Hindlimb muscle (tissue), 1 donor: Measurements from ENCODE around the gene WDR82. TPM values are rescaled to one million over a fixed set of nuclear protein-coding genes. Genes with fewer than 3 reads are reported as not detected.

Experiments used
- DNase-seq: peaks from one replicate; pipeline ENCODE4 v3.0.0-alpha.2; 2013
- polyA plus RNA-seq: library from polyadenylated mRNA; unstranded; fragments of 120-200 nt; gene quantifications from one replicate; pipeline ENCODE4 v1.2.1, GENCODE V29; 2013; ENCODE audit not compliant: insufficient read length

Gene WDR82
- polyA plus RNA-seq, 1 donor, result 86.0 TPM

DNA sequence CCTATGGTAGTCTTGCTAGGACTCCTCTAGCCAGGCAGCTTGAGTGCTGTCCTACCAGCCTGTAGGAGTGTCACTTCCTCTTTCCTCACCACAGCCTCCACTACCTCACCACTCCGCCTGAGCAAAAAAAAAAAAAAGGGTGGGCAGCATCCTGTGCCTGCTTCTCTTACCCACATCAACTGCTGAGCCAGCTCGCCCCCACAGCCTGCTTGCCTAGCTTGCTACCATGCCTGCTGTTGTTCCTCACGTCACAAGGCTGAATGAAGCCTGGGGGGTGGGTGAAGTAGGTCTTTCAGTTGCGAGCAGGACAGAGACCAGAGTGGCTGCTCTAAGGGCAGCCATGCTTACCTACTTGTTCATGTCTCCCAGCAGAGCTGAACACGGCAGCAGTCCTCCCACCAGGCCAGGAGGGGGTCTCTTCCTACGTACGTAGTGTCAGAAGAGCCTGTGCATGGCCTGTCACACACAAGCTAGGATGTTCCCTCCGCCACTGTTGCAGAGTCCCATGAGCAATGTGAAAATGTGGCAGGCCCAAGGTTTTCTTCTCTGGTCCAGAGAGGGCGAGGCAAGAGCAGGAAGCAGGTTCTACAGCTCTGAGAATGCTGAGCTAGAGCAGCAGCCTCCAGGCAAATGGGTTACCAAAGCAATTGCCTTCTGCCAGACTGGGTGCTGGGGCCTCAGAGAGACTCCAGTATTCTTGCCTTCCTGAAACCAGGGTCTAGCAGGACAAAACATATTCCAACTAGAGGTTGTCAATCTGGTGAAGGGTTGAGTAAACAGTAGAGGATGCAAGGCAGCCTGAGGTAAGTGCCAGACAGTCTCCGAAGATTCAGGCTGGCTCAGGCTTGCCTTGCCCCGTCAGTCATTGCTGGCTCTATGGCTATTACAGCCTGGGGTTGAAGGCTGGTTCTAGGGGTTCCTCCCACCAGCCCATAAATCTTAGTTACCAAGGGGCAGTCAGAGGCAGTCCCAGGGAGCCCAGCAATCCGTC lies 24.8 kb downstream of the WDR82 start:
- DNase-seq, result no peak

DNA sequence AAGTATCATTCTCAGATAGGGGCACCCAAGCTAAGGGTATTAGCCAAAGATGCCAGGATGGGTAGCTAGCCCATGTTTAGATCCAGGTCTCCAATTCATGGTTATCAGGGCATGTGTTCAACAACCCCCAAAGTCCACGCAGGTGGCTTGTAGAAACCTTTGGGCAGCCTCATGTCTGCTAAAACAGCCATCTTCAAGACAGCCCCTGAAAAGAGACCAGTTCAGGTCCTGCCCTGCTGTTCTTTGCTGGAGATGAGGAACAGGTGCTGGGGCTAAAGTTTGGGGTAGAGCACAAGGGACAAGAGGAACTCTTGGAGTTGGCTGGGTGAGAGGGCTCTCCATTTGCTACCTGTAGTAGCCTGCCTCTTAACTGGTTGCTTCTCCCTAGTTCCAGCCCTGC lies 28.3 kb downstream of the WDR82 start:
- no peak for DNase-seq

DNA sequence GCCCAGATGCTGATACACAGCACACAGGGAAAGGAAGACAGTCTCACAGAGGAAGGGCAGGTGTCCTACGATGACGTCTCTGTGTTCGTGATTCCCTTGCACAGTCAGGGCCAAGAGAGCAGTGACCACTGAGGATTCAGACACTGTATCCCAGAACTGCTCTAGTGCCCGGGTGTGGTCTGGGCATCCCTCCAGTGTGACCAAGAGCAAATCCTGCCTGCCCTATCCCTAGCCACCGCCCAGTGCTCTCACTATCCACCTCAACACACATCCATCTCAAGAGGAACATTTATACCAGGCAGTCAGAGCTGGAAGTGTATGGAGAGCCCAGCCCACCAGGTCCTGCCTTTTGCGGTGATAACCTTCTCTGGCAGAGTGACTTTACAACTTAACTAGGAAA lies 28.8 kb downstream of the WDR82 start:
- no peak for DNase-seq

DNA sequence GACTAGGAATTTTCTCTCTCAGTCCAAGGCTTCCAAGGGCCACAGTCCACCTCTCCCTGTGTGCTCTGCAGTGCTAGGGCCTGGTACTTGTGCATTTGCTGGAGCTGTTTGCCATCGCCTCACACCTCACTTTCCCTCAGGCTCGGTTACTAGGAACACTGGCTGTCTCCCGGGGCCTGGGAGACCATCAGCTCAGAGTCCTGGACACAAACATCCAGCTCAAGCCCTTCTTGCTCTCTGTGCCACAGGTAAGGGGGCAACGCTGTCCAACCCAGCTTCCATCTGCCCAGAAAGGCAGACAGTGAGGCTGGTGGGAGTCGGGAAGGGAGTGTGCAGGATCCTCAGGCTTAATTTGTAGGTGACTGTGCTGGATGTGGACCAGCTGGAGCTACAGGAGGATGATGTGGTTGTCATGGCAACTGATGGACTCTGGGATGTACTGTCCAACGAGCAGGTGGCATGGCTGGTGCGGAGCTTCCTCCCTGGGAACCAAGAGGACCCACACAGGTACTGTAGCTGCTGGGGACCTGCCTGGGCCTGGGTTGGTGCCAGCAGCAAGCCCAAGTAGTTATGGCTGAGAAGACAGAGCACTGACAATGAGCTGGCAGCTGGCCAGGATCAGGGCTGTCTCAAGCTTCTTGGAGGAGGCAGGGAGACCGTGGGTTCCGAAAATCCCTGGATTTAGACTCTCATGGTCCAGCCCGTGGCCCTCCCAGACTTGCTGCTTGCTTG lies 29.5 kb downstream of the WDR82 start:
- DNase-seq, result no peak

DNA sequence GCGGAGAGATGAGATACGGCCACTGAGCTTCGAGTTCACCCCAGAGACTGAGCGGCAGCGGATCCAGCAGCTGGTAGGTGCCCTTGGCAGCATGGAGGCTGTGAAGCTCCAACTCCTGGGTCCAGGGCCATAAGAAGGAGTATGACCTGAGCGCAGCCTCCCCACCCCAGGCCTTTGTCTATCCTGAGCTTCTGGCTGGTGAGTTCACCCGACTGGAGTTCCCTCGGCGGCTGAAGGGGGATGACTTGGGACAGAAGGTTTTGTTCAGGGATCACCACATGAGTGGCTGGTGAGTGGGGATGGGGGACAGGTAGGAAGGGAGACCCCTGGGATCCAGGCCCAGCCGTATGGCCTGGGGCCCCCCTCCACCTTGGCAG lies 30.3 kb downstream of the WDR82 start:
- DNase-seq, result no peak

DNA sequence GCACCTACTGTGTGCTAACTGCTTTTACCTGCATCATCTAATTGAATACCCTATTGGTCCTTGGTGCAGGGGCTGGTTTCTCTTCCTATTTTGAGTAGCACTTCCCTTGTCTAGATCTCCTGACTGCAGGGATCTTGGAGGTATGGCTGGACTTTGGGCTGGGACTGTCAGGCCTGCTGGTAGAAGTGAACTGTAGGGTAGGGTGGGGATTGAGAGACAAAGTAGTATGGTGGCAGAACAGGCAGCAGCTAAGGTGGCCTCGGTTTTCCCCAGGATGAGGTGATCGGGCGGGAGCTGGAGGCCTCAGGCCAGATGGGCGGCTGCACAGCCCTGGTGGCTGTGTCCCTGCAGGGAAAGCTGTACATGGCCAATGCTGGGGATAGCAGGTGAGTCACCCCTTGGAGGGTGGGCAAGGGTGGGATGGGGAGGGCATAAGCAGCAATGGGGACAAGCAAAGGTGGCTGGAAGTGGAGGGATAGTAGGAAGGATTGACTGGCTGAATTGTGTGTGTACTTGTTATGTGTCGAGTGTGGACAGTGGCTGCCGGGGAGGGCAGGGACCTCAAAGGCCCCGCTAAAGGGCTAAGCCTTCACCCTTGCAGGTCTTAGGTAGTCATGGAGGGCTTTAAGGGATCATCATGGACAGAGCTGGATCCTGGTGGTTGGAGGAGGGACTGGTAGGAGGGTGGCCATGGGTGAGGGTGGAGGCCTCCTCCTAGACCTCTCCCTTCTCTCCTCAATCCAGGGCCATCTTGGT lies 30.9 kb downstream of the WDR82 start:
- DNase-seq, result no peak

DNA sequence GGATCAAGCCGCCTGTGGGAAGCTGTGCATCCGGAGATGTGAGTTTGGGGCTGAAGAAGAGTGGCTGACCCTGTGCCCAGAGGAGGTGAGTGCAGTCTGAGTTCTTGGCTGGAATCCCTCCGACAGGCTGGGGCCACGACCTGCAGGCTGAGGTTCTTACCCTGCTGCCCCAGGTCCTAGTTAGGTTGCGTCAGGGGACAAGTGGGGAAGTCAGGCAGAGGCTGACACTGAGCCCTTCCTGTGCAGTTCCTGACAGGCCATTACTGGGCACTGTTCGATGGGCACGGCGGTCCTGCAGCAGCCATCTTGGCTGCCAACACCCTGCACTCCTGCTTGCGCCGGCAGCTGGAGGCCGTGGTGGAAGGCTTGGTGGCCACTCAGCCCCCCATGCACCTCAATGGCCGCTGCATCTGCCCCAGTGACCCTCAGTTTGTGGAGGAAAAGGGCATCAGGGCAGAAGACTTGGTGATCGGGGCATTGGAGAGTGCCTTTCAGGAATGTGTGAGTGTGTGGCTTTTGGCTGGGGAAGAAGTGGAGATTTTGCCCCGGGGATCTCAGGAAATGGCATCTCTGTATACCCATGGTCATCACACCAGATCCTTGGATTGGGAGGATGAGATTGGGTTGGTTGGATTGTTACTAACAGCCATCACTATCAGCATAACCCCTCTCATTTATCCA lies 31.6 kb downstream of the WDR82 start:
- DNase-seq, result no peak

DNA sequence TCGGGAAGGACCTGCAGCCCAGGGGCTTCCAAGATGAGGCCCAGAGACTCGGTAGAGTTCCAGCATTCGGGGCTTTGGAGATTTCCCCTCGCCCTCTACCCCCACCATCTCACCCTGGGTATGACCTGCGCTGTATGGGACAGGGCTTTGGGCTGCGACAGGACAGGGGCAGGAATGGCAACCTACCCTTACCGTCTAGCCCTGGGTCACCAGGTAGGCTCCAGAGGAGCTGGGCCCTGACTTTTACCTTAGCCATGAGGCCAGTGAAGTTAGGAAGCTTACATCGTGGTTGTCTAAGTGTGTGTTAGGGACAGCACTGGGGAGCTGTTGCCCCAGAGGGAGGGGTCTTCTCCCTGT lies 32.2 kb downstream of the WDR82 start:
- no peak for DNase-seq

DNA sequence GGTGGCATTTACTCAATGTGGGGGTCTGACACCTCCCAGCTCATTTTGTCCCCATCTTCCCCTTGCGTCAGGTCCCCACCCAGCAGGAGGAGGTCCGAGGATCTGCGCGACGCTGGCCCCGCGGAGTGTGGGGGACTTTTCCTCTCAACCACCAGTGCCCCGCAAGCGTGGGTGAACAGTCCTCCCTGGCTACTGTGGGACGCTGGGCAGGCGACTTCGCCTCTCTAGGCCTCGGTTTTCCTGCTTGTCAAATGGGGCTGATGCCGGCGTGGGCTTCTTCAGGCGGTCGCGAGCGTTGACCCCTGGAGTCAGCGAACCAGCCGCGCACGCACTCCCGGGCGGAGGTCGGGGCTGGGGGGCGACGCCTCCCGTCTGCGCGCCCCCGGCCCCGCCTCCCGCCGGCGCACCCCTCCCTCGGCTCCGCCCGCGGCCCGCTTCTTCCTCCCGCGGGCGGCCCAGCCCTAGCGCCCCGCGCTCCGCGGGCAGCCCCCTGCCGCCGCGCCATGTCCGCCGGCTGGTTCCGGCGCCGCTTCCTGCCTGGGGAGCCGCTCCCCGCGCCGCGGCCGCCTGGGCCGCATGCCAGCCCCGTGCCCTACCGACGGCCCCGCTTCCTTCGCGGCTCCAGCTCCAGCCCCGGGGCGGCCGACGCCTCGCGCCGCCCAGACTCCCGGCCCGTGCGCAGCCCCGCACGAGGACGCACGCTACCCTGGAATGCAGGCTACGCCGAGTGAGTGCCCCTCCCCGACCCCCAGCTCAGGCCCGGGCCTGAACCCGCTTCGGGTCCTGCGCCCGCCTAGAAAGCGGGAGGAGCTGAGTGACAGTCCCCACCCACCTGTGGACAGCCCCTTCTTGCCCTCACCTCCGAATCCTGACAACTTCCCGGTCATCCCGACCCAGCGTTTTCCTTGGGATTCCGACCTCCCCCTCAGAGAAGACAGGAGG lies 32.9 kb downstream of the WDR82 start, which contains the start of gene PPM1M:
Gene PPM1M (plus strand): TSS at position 438 of the 942 bp plus-strand sequence. CDS start 66 bp downstream, at position 504.
- DNase-seq, result peak; percentile 64

DNA sequence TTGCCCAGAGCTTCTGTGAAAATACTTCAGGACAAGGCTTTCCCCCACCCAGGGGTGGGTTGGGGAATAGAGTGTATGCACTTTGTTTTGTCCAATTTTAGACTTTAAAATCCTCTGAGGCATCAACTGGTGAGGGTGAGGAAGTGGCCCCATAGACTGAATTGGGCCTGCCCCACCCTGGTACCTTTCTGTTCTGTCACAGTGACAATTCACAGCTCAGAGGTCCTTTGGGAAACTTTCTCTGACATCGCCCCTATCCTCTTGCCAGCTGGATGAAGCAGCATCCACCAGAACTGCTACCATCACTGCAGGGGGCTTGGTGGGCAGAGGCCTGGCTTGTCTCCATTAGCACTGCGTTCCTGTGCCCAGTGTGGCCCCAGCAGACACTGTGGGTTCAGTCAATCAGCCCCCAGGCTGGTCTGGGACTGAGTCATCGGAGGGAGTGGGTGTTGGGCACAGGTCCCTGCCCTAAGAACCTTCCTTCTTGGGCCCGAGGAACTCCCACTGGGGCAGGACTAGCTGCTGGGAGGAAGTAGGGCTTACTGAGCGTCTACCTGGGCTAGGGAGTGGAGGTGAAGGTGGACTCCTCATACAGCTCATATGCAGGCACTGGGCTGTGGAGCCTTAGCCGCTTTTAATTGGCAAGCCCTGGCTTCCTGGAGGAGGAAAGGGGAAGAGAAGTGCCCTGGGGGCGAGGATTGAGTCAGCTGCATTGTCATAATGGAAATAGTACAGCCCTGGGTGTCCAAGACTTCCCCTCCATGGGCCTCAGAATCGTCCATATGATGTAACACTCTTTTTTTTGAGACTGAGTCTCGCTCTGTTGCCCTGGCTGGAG lies 34.4 kb downstream of the WDR82 start:
- DNase-seq, result no peak

DNA sequence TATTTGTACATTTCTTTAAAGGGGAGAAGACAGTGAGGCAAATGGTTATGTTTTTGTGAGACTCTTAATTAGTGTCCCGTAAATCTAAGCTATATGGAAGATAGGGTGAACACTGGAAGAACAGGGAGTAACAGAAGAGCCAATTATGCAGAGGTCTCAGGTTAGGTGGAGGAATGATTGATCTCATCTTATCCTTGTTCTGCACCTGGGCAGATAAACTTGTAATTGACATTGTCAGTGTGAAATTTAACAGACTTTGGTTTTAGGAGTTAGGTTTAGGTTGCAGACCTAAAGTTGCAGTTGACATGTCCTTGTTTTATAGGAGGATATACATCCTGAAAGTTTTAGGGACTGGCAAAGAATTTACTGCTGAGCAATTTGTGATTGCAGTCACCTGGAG lies 36.4 kb downstream of the WDR82 start:
- no peak for DNase-seq

DNA sequence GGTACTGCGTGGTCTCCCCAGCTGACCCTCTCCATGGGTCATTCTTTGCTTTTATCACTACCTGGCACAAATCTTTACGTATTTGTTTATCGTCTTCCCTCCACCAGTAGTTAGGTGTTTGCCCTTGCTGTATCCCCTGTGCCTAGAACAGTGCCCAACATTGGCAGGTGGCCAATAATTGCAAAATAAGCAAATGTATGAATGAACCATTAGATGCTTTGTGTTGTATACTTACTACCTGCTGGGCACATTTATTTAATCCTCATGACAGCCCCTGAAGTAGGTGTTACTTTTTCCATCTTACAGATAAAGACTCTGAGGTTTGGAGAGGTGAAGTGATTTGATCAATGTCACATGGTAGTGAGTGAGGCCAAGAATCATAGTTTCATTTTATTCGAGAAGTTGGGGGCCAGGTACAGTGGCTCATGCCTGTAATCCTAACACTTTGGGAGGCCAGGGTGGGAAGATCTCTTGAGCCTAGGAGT lies 37.5 kb downstream of the WDR82 start:
- DNase-seq, result no peak

DNA sequence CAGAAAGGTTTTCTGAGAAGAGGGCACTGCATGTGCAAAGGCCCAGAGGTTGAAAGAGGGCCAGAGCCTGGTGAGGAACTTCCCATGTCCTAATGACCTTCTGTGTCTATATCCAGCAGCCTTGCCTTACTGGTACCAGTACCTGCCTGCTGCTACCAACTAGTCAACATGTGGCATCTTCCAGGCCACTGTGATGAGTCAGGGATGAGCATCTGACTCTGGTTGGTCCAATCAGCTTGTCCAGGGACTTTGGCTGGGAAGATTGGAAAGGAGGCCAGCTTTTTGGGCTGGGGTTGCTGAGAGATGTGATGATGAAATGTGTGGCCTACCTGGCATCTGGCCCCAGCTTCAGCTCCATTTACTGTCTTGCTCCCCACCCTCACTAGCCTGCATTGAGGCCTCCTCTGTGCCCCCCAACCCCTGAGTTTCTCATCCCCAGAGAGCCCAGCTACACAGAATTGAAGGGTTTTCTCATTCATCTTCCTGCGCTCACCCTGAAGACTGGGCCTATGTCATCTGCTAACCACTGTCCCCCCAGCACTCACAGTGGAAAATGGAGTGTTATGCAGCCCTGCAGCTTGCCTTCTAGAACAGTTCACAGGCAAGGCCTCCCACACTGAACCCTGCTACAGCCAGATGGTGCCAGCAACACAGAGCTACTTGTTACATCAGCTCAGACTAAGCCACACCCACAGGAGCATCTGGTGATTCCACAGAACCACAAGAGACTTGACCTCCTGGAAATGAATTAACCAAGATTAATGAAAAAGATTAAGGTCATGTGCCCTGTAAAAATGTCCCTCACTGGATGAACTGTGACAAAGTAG lies 38.2 kb downstream of the WDR82 start:
- DNase-seq, result no peak

DNA sequence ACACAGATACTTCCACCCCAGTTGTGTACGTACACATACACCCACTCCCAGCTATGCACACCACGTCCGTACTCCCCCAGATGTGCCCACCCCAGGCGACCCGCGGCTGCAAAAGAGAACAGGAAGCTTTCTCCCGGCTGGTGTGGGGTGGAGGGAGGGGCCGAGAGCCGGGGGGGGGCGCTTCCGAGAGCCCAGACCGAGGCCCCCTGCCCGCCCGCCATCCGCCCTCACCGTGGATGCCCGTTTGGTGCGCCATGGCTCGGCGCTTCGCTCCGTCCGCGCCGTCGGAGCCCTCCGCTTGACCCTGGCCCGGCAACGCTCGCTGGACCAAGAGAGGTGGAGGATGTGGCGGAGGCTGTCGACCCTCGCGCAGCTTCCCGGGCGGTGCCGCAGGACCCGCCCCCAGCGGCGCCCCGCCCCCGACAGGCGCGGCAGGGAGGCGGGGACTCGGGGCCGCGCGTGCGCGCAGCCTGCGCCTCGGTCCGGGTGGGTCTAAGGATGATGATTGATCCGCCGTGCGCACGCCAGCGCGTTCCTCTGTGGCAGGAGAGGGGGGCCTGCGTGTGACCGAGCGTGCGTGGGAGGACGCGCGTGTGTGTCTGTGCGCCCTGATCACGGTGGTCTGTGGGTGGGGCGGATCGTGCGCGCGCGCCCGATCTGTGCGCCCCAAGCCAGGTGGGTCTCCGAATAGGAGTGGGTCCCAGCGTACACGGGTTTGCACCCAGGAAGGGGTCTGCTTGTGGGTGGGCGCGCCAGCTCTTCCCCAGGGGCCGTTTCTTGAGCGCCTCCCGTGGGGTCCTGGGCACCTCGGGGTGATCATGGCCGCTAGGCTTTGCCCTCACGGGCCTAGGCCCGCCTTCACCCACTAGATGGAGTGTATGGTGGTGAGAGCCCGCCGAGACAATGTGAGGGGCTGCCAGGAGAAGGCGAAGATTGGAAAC lies 39.4 kb downstream of the WDR82 start, which contains the start of gene TWF2:
Gene TWF2 (minus strand): TSS at position 398 of the 941 bp plus-strand sequence. CDS start 142 bp downstream, at position 256.
- peak; percentile 90 for DNase-seq

DNA sequence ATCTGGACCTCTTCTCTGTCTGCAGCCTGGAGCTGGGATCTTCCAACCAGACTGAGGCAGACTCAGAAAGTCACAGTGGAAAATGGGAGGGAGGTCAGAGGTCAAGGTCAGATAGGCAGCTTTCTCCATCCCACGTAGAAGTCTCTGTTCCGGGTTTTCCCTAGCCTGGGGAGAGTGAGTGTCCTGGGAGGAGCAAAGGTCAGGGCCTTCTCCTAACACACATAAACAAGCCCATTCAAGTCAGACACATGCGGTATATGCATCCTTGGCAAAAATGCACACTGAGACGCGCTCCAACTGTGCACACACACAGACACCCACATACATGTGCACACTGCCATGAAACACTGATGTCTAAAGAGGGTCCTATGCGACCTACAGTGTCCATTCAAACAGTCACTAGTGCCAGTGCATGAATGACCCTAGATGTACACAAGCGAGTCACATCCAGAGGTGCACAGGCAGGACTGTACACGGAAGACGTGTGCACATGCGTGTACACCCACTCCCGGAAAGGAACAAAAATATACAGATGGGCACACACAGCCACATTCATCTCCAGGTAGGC lies 40.2 kb downstream of the WDR82 start:
- no peak for DNase-seq

DNA sequence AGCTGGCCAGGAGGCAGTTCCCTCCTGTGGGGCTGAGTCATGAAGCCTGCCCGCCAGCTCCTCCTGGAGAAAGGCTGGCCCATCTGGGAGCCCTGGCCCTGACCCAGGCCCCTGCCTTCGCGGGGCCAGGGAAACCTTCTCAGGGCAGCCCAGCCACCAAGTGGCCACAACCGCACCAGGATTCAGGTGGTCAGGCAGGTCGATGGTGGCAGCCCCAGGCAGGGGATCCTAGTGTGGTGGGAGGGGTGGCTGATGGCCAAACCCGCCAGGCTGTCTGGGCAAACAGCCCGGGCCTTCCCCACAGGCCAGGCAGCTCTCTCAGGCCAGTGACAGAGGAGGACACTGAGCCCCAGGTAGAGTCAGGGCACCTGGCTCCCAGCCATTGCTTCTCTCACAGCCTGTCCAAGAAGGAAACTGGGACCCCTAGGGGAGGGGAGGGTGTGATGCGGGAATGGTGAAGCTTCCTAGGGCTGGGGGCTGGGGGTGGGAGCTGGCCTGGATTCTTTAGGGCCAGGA lies 40.7 kb downstream of the WDR82 start:
- no peak for DNase-seq

DNA sequence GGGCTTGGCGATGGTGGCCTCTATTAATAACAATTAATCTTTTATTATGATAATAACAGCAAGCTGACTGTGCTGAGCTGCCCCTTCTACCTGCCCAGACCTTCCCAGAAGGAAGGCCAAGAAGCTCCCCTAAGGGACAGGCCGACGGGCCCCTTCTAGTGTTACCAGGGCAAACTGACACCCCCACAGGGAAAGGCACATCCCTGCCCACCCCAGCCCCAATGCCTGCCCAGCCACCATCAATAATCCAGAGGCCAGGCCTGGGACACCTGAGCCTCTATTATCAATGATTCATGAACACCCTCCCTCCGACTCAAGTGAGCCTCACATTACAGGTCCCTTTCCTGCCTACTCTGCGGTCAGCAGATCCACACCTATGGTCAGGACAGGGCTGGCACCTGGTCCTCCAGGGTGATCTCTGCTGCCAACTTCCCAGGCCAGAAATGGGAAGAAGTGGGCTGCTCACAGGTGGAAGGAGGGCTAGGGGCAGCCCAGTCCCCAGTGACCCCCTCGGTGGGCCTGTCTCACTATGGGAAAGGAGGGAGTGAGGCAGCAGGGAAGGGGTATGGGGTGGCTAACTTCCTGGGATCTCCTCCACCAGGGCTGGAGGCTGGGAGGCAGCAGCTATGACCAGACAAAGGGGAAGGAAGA lies 41.3 kb downstream of the WDR82 start:
- no peak for DNase-seq
